GM08714 (cell line): Measurements from ENCODE around the gene ARID1B.

Experiments
- H3K4me3 ChIP-seq: fragments of 200-500 bp; sonication (Bioruptor generic); 2 replicates; pipeline ENCODE4 v1.5.1; 2014; ENCODE audit warnings: mild to moderate bottlenecking, low read length, inconsistent platforms
- ZNF274 ChIP-seq: IDR thresholded peaks from 2 replicates; pipeline ENCODE4 v1.6.1; 2012; ENCODE audit warnings: mild to moderate bottlenecking, low read depth, low read length

ARID1B gene

GRCh38 chr6:157151989-157152388 lies 374.8 kb downstream of the ARID1B start:
- H3K4me3 ChIP-seq = no peak overlapping the region
- TF ChIP-seq ZNF274 = no peak

GRCh38 chr6:157152556-157152955 lies 375.4 kb downstream of the ARID1B start:
- TF ChIP-seq ZNF274 = no peak
- H3K4me3 ChIP-seq = no peak overlapping the region

GRCh38 chr6:157155804-157156203 lies 378.6 kb downstream of the ARID1B start:
- TF ChIP-seq ZNF274 = no peak
- no peak overlapping the region for H3K4me3 ChIP-seq

- H3K4me3 ChIP-seq = no peak overlapping the region
- no peak for TF ChIP-seq ZNF274
Measured at GRCh38 chr6:157157258-157157657, 380.1 kb downstream of the ARID1B start.

- H3K4me3 ChIP-seq = no peak overlapping the region
- no peak for TF ChIP-seq ZNF274
Measured at GRCh38 chr6:157158456-157158855, 381.3 kb downstream of the ARID1B start.

GRCh38 chr6:157158897-157159296 lies 381.7 kb downstream of the ARID1B start:
- no peak for TF ChIP-seq ZNF274
- no peak overlapping the region for H3K4me3 ChIP-seq

- H3K4me3 ChIP-seq = no peak overlapping the region
- TF ChIP-seq ZNF274 = no peak
Measured at GRCh38 chr6:157159348-157159747, 382.2 kb downstream of the ARID1B start.

- TF ChIP-seq ZNF274 = no peak
Measured at GRCh38 chr6:157161912-157162311, 384.7 kb downstream of the ARID1B start.

GRCh38 chr6:157162766-157163433 lies 385.7 kb downstream of the ARID1B start:
- H3K4me3 ChIP-seq = no peak overlapping the region
- TF ChIP-seq ZNF274 = no peak

More at GRCh38 chr6:157161912-157162311, 384.7 kb downstream of the ARID1B start:
- H3K4me3 ChIP-seq = no peak overlapping the region

GRCh38 chr6:157163434-157164159 lies 386.4 kb downstream of the ARID1B start:
- TF ChIP-seq ZNF274 = no peak
- H3K4me3 ChIP-seq = no peak overlapping the region

- no peak for TF ChIP-seq ZNF274
Measured at GRCh38 chr6:157164972-157165371, 387.8 kb downstream of the ARID1B start.

GRCh38 chr6:157166784-157167183 lies 389.6 kb downstream of the ARID1B start:
- H3K4me3 ChIP-seq = no peak overlapping the region
- TF ChIP-seq ZNF274 = no peak

More at GRCh38 chr6:157164972-157165371, 387.8 kb downstream of the ARID1B start:
- H3K4me3 ChIP-seq = no peak overlapping the region

- H3K4me3 ChIP-seq = no peak overlapping the region
- TF ChIP-seq ZNF274 = no peak
Measured at GRCh38 chr6:157167837-157168236, 390.7 kb downstream of the ARID1B start.

- no peak for TF ChIP-seq ZNF274
- no peak overlapping the region for H3K4me3 ChIP-seq
Measured at GRCh38 chr6:157168471-157168870, 391.3 kb downstream of the ARID1B start.

- no peak for TF ChIP-seq ZNF274
- no peak overlapping the region for H3K4me3 ChIP-seq
Measured at GRCh38 chr6:157169226-157169625, 392.0 kb downstream of the ARID1B start.
